GM12878 (cell line): ENCODE results near the gene BRD2. TPM values are rescaled to one million over a fixed set of nuclear protein-coding genes. Genes with fewer than 3 reads are reported as not detected.
A peak's percentile ranks its signal among the peaks of the same experiment; 100 is the strongest.

Experiments used
- ATAC-seq: fragments of 200-7000 bp; cut with Tn5 transposase; 3 replicates; pipeline ENCODE4 v1.9.1; 2020; ENCODE audit warnings: mild to moderate bottlenecking, moderate library complexity
- BruUV-seq: library from RNA; stranded (reverse); fragments of 400-500 nt; replicated peaks from 2 replicates; lab custom pipeline; 2021; lab: Mats Ljungman, UMichigan
- CTCF ChIA-PET: fragments of 300-600 bp; sonication (Branson Sonifier 250); formaldehyde crosslinking; extraction: SDS; loops from one replicate; lab custom pipeline; 2021; ENCODE audit warnings: inconsistent platforms; lab: Yijun Ruan, JAX
- POLR2A ChIA-PET: fragments of 350-600 bp; formaldehyde crosslinking; extraction: SDS; loops from one replicate; lab custom pipeline; 2021; ENCODE audit warnings: inconsistent platforms; lab: Charles Lee
- RAD21 ChIA-PET: fragments of 300-600 bp; sonication (Branson Sonifier 250); formaldehyde crosslinking; loops from one replicate; lab custom pipeline; 2023; ENCODE audit warnings: antibody characterized with exemption; ENCODE audit not compliant: unreplicated experiment; lab: Charles Lee
- SMC1A ChIA-PET: fragments of 300-600 bp; sonication (Branson Sonifier 250); formaldehyde crosslinking; loops from one replicate; lab custom pipeline; 2023; ENCODE audit not compliant: unreplicated experiment, uncharacterized antibody; lab: Charles Lee
- DNase-seq: peaks from one replicate; pipeline ENCODE4 v3.0.0-alpha.2; 2011; ENCODE audit warnings: low read depth, low spot score
- FAIRE-seq: peaks from 3 replicates; lab custom pipeline; 2011; peaks lifted over from hg19 to GRCh38; lab: Jason Lieb, UNC
- H2AFZ ChIP-seq: 2 replicates; pipeline ENCODE4 v1.6.0; 2011; ENCODE audit warnings: low read depth, low read length, control low read depth; ENCODE audit not compliant: control insufficient read depth
- H3K27ac ChIP-seq: 2 replicates; pipeline ENCODE4 v1.5.1; 2011; ENCODE audit warnings: control low read depth; ENCODE audit not compliant: control insufficient read depth, insufficient read depth
- H3K27me3 ChIP-seq, 2 experiments: replicated peaks in 1 of 2; 2 replicates each; pipeline versions ENCODE4 v1.6.0 to v1.6.1; 2011; ENCODE audit warnings: low read length in 1 of 2; ENCODE audit not compliant: control insufficient read depth in 2 of 2, insufficient read depth in 2 of 2
- H3K36me3 ChIP-seq, 2 experiments: 2 replicates each; pipeline ENCODE4 v1.5.1; 2011; ENCODE audit warnings: low read length in 1 of 2; ENCODE audit not compliant: control insufficient read depth in 2 of 2, insufficient read depth in 2 of 2
- H3K4me1 ChIP-seq: 2 replicates; pipeline ENCODE4 v1.6.1; 2011; ENCODE audit warnings: mild to moderate bottlenecking, low read length, moderate library complexity, mixed read lengths; ENCODE audit not compliant: control insufficient read depth, insufficient read depth
- H3K4me2 ChIP-seq: 2 replicates; pipeline ENCODE4 v1.6.0; 2011; ENCODE audit warnings: control low read depth; ENCODE audit not compliant: control insufficient read depth, insufficient read depth
- H3K4me3 ChIP-seq: fragments of 200-600 bp; sonication (generic); 2 replicates; pipeline ENCODE4 v1.5.1; 2016
- H3K79me2 ChIP-seq: 2 replicates; pipeline ENCODE4 v1.6.0; 2011; ENCODE audit warnings: low read length; ENCODE audit not compliant: control insufficient read depth, insufficient read depth
- H3K9ac ChIP-seq: 2 replicates; pipeline ENCODE4 v1.8.0; 2011; ENCODE audit warnings: low read length, control low read depth, mixed read lengths; ENCODE audit not compliant: control insufficient read depth, insufficient read depth
- H3K9me3 ChIP-seq: replicated peaks from 3 replicates; pipeline ENCODE4 v1.5.1; 2011; ENCODE audit warnings: mild to moderate bottlenecking, low read length; ENCODE audit not compliant: control insufficient read depth, insufficient read depth
- H4K20me1 ChIP-seq: 2 replicates; pipeline ENCODE4 v1.6.0; 2011; ENCODE audit not compliant: control insufficient read depth, insufficient read depth
- CHD1 ChIP-seq: IDR thresholded peaks from 2 replicates; pipeline ENCODE4 v1.6.1; 2012; ENCODE audit warnings: low read depth, low read length, improper control_type of control experiment
- FOXM1 ChIP-seq: IDR thresholded peaks from 2 replicates; pipeline ENCODE4 v1.6.1; 2012; ENCODE audit warnings: low read depth, mild to moderate bottlenecking, inconsistent platforms, low read length, moderate library complexity
- LARP7 ChIP-seq: fragments of 450-650 bp; IDR thresholded peaks from 2 replicates; pipeline ENCODE4 v1.6.1; 2017; ENCODE audit warnings: mild to moderate bottlenecking
- MTA3 ChIP-seq: IDR thresholded peaks from 2 replicates; pipeline ENCODE4 v1.6.1; 2012; ENCODE audit warnings: low read length, inconsistent platforms, borderline replicate concordance
- NFIC ChIP-seq: IDR thresholded peaks from 2 replicates; pipeline ENCODE4 v1.6.1; 2012; ENCODE audit warnings: low read depth, mild to moderate bottlenecking, inconsistent platforms, low read length, moderate library complexity
- POLR2A ChIP-seq: IDR thresholded peaks from 2 replicates; pipeline ENCODE4 v1.6.1; 2011; ENCODE audit warnings: low read depth, mild to moderate bottlenecking, low read length
- POLR2AphosphoS5 ChIP-seq: IDR thresholded peaks from 2 replicates; pipeline ENCODE4 v1.6.1; 2011; ENCODE audit warnings: mild to moderate bottlenecking, low read length, inconsistent platforms
- PRDM15 ChIP-seq: fragments of 450-650 bp; formaldehyde crosslinking; IDR thresholded peaks from 2 replicates; pipeline ENCODE4 v1.4.0; 2020; ENCODE audit warnings: mild to moderate bottlenecking, moderate library complexity
- RB1 ChIP-seq: fragments of 450-650 bp; formaldehyde crosslinking; IDR thresholded peaks from 2 replicates; pipeline ENCODE4 v1.6.1; 2017; ENCODE audit warnings: mild to moderate bottlenecking, borderline replicate concordance
- REST ChIP-seq: IDR thresholded peaks from 2 replicates; pipeline ENCODE4 v1.6.1; 2012; ENCODE audit warnings: mild to moderate bottlenecking, low read depth, low read length
- RUNX3 ChIP-seq: IDR thresholded peaks from 2 replicates; pipeline ENCODE4 v1.6.1; 2012; ENCODE audit warnings: low read length, inconsistent platforms
- SMARCA5 ChIP-seq: fragments of 450-650 bp; IDR thresholded peaks from 2 replicates; pipeline ENCODE4 v1.6.1; 2017; ENCODE audit warnings: mild to moderate bottlenecking
- SP1 ChIP-seq: IDR thresholded peaks from one replicate; pipeline ENCODE4 v1.6.1; 2011; ENCODE audit warnings: low read depth, low read length
- SPI1 ChIP-seq: IDR thresholded peaks from 2 replicates; pipeline ENCODE4 v1.6.1; 2011; ENCODE audit warnings: low read depth, mild to moderate bottlenecking, low read length, moderate library complexity, borderline replicate concordance; ENCODE audit not compliant: insufficient read depth
- WRNIP1 ChIP-seq: IDR thresholded peaks from 2 replicates; pipeline ENCODE4 v1.6.1; 2011; ENCODE audit warnings: low read depth, low read length, improper control_type of control experiment, borderline replicate concordance
- WGBS: methylation state at CpG from one replicate; pipeline ENCODE4 v1.1.6; 2016; ENCODE audit warnings: low lambda C conversion rate; ENCODE audit not compliant: insufficient replicate concordance, insufficient coverage; ENCODE audit errors: missing lambda C conversion rate; 5-methylcytosine and 5-hydroxymethylcytosine counted together
- in situ Hi-C: fragments of 300-500 bp; cut with MboI; formaldehyde crosslinking; loops from 9 replicates; pipeline ENCODE4 v1.14.3; 2018; ENCODE audit warnings: mixed read lengths
- intact Hi-C: fragments of 100-400 bp; cut with micrococcal nuclease; formaldehyde crosslinking; loops from one replicate; pipeline ENCODE4 v1.14.2; 2022; ENCODE audit not compliant: unreplicated experiment
- polyA plus RNA-seq, 11 experiments: library from polyadenylated mRNA; depleted of rRNA in 4 of 11; unstranded in 6 of 11; stranded (reverse) in 5 of 11; fragments of >200 nt; fragmentation: Nextera tagmentation in 4 of 11; fragmentation: Illumina TruSeq in 1 of 11; extraction: Ambion mirVana in 4 of 11; extraction: Trizol in 1 of 11; gene quantifications; 1 replicate in 1 of 11; 2 replicates in 10 of 11; pipeline versions ENCODE4 v1.2.1 to v1.2.3, GENCODE V29; 2011 to 2016; ENCODE audit warnings: inconsistent platforms in 2 of 11, missing spikeins in 2 of 11, low read depth in 1 of 11
- total RNA-seq, 4 experiments: library from RNA; depleted of rRNA in 3 of 4; stranded (reverse); fragments of >200 nt in 3 of 4; fragmentation: Illumina TruSeq in 1 of 4; extraction: Trizol in 1 of 4; gene quantifications; 2 replicates each; pipeline versions ENCODE4 v1.2.1 to v1.2.3, GENCODE V29; 2013 to 2021

The BRD2 gene
- total and polyA plus RNA-seq, 10 of the 15 experiments (the other 5 are each of a cell fraction or from before 2014, with no cell fraction given) = 32.2 to 239 (median 139) TPM

GRCh38 chr6:33024521-33024920, 56.1 kb downstream of the BRD2 start (continued):
- no peak for TF ChIP-seq PRDM15

- peak overlapping the region; percentile 93 for H3K9ac ChIP-seq
- BruUV-seq = TSS peak; percentile 93
- ATAC-seq (peak; percentile 28), DNase-seq (peak; percentile 36), FAIRE-seq (no peak)
- no peak overlapping the region for H3K4me3 ChIP-seq
- no peaks in the 10 kb centered on the region for H4K20me1 ChIP-seq
- H3K9me3 ChIP-seq = peaks cover 3% of the 10 kb centered on the region
- peak overlapping the region; percentile 20 for H2AFZ ChIP-seq
- CTCF ChIA-PET = interaction anchor here (0.7 to 10.4 kb wide), 15 partner anchors 13 to 220 kb away, joined by 3 to 165 read pairs (median 4); partner anchors contain the start of genes HLA-DMA, HLA-DOA, HLA-DPA1 and HLA-DPB1
- intact Hi-C loops = loop anchor here (1.0 to 2.0 kb wide), 2 partner anchors 47 to 58 kb away; partner anchors contain the start of gene HLA-DPB1
- no peaks in the 10 kb centered on the region for H3K36me3 ChIP-seq
- peak overlapping the region; percentile 100 for H3K27ac ChIP-seq
- in situ Hi-C loops = no loop called here
- RAD21 ChIA-PET = interaction anchor here (1.0 to 10.1 kb wide), 13 partner anchors 12 to 271 kb away, joined by 3 to 172 read pairs (median 5); partner anchors contain the start of genes BRD2, HLA-DMA, HLA-DPA1 and HLA-DPB1
- SMC1A ChIA-PET = interaction anchor here (1.0 to 10.7 kb wide), 13 partner anchors 11 to 221 kb away, joined by 3 to 176 read pairs (median 7); partner anchors contain the start of genes HLA-DPA1 and HLA-DPB1
- H3K27me3 ChIP-seq = no peaks in the 10 kb centered on the region
- peak overlapping the region; percentile 24 for H3K4me2 ChIP-seq
- POLR2A ChIA-PET = interaction anchor here (0.8 to 10.2 kb wide), 20 partner anchors 8 to 87 kb away, joined by 3 to 330 read pairs (median 9); partner anchors contain the start of genes HLA-DMA, HLA-DMB, HLA-DOA and HLA-DPA1
- peaks cover 36% of the 10 kb centered on the region for H3K4me1 ChIP-seq
- no peaks in the 10 kb centered on the region for H3K79me2 ChIP-seq
- WGBS = 0% methylated on average over 1 of the region's 1 CpG
- 0 out of 2 replicates have a peak, but pooled peaks have one; percentile 34 for TF ChIP-seq MTA3
- TF ChIP-seq POLR2AphosphoS5 = peak; percentile 78
- no peak for TF ChIP-seq FOXM1
- no peak for TF ChIP-seq WRNIP1
- TF ChIP-seq REST = no peak
- peak; percentile 78 for TF ChIP-seq SPI1
- no peak for TF ChIP-seq SP1
- 0 out of 2 replicates have a peak, but pooled peaks have one; percentile 72 for TF ChIP-seq CHD1
- peak; percentile 23; the same call in 1 of the 2 replicates for TF ChIP-seq POLR2A
- peak; percentile 38; the same call in 1 of the 2 replicates for TF ChIP-seq NFIC
- TF ChIP-seq RUNX3 = peak; percentile 62
- TF ChIP-seq SMARCA5 = peak; percentile 71
- no peak for TF ChIP-seq LARP7
- TF ChIP-seq RB1 = 0 out of 2 replicates have a peak, but pooled peaks have one; percentile 12
Measured at GRCh38 chr6:33028220-33028849, 59.9 kb downstream of the BRD2 start.
